Pancreas (tissue), 10 donors: ENCODE measurements around the gene LSM11. TPM values are rescaled to one million over a fixed set of nuclear protein-coding genes. Genes with fewer than 3 reads are reported as not detected.

Experiments
- ATAC-seq, 4 donors: fragments of 200-7000 bp; cut with Tn5 transposase; one replicate each; pipeline versions ENCODE4 v1.8.0 to v1.9.1; 2020; ENCODE audit warnings: mild to moderate bottlenecking in 4 of 4, moderate library complexity in 4 of 4
- DNase-seq, 6 donors: peaks; one replicate each; pipeline ENCODE4 v3.0.0-alpha.2; 2020
- FAIRE-seq: peaks from 2 replicates; lab custom pipeline; 2012; peaks lifted over from hg19 to GRCh38; lab: Jason Lieb, UNC
- H3K27ac ChIP-seq, 4 donors: fragments of 200-600 bp; sonication (generic); 1 replicate in 3 of 4; 2 replicates in 1 of 4; pipeline versions ENCODE4 v1.5.0 to v1.8.0; 2020
- H3K27me3 ChIP-seq, 4 donors: fragments of 200-600 bp; one replicate each; pipeline ENCODE4 v1.8.0; 2021
- H3K36me3 ChIP-seq, 3 donors: fragments of 200-600 bp; sonication (generic) in 1 of 3; one replicate each; pipeline versions ENCODE4 v1.5.0 to v1.8.0; 2020 to 2021
- H3K4me1 ChIP-seq, 3 donors: fragments of 200-600 bp; one replicate each; pipeline ENCODE4 v1.8.0; 2021
- H3K4me3 ChIP-seq, 4 donors: fragments of 200-600 bp; sonication (generic) in 2 of 4; one replicate each; pipeline versions ENCODE4 v1.5.0 to v1.8.0; 2020 to 2021
- H3K9me3 ChIP-seq, 4 donors: fragments of 200-600 bp; one replicate each; pipeline ENCODE4 v1.8.0; 2021
- WGBS, 2 donors: extraction: QIAGEN DNeasy Blood & Tissue Kit; methylation state at CpG; one replicate each; pipeline ENCODE4 v1.1.7; 2013; 5-methylcytosine and 5-hydroxymethylcytosine counted together
- intact Hi-C, 3 donors: fragments of 100-400 bp; cut with DNase I; formaldehyde crosslinking; loops; one replicate each; pipeline versions ENCODE4 v1.11.1 to v1.14.2; 2022
- polyA plus RNA-seq, 2 donors: library from polyadenylated mRNA; stranded (reverse); fragments of 200-250 nt; gene quantifications; one replicate each; pipeline ENCODE4 v1.2.3, GENCODE V29; 2013
- total RNA-seq, 6 donors: library from RNA; stranded (reverse); fragmentation: NEBNext Ultra II Directional in 4 of 6; extraction: Animal tissue kit (Norgen Biotek cat#: 25700) in 4 of 6; gene quantifications; one replicate each; pipeline versions ENCODE4 v1.2.1 to v1.2.4, GENCODE V29; 2021 to 2023
- TF ChIP-seq, protein P1 (sequence below), 4 donors: fragments of 200-600 bp; sonication (generic) in 3 of 4; IDR thresholded peaks; one replicate each; pipeline versions ENCODE4 v1.5.0 to v1.8.0; 2021; ENCODE audit warnings: antibody characterized with exemption in 4 of 4
- donor health status: healthy with polysubstance abuse.
- donor health status: DM: no; HTN: no; CAD: no; lungs with moderate emphysema.
- donor health status: DM: no; HTN: no; CAD: no.
- donor health status: control.
- donor health status: control.
- donor health status: Bipolar disorder and iron deficiency.
- donor health status: DM: yes; HTN: yes; CAD: no.
- donor health status: DM: no; HTN: no; CAD: no.
- donor health status: DM: no; HTN: no; CAD: no.
- donor health status: DM: yes; HTN: yes; CAD: no.

Gene LSM11
- total and polyA plus RNA-seq, 8 donors = 0.57 to 2.7 (median 1.6) TPM

- Histone ChIP-seq H3K27me3 (no peaks in the 10 kb centered on the region), H3K36me3 (no peaks in the 10 kb centered on the region), H3K4me1 (no peaks in the 10 kb centered on the region), H3K9me3 (no peaks in the 10 kb centered on the region), H3K27ac (no peak overlapping the region), H3K4me3 (no peak overlapping the region)
- TF ChIP-seq, protein P1, sequence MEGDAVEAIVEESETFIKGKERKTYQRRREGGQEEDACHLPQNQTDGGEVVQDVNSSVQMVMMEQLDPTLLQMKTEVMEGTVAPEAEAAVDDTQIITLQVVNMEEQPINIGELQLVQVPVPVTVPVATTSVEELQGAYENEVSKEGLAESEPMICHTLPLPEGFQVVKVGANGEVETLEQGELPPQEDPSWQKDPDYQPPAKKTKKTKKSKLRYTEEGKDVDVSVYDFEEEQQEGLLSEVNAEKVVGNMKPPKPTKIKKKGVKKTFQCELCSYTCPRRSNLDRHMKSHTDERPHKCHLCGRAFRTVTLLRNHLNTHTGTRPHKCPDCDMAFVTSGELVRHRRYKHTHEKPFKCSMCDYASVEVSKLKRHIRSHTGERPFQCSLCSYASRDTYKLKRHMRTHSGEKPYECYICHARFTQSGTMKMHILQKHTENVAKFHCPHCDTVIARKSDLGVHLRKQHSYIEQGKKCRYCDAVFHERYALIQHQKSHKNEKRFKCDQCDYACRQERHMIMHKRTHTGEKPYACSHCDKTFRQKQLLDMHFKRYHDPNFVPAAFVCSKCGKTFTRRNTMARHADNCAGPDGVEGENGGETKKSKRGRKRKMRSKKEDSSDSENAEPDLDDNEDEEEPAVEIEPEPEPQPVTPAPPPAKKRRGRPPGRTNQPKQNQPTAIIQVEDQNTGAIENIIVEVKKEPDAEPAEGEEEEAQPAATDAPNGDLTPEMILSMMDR (IDR thresholded peaks at IDR 0.05) = no peak
- FAIRE-seq (no peak), ATAC-seq (no peak), DNase-seq (no peak)
- WGBS, 2 donors = 63 to 68% methylated on average over 8 of the region's 8 CpGs
- intact Hi-C loops = no loop called here
Observed at GRCh38 chr5:157778121-157778805, 34.8 kb downstream of the LSM11 start.

GRCh38 chr5:157779221-157779620 lies 35.7 kb downstream of the LSM11 start:
- intact Hi-C loops = no loop called here
- Histone ChIP-seq H3K9me3 (no peaks in the 10 kb centered on the region), H3K27ac (no peak overlapping the region), H3K27me3 (no peaks in the 10 kb centered on the region), H3K36me3 (no peaks in the 10 kb centered on the region), H3K4me1 (no peaks in the 10 kb centered on the region), H3K4me3 (no peak overlapping the region)
- 68 to 74% methylated on average over 6 of the region's 6 CpGs for WGBS, 2 donors
- no peak for DNase-seq
- TF ChIP-seq, protein P1 (IDR thresholded peaks at IDR 0.05) = no peak
- ATAC-seq = no peak
- FAIRE-seq = no peak

DNA sequence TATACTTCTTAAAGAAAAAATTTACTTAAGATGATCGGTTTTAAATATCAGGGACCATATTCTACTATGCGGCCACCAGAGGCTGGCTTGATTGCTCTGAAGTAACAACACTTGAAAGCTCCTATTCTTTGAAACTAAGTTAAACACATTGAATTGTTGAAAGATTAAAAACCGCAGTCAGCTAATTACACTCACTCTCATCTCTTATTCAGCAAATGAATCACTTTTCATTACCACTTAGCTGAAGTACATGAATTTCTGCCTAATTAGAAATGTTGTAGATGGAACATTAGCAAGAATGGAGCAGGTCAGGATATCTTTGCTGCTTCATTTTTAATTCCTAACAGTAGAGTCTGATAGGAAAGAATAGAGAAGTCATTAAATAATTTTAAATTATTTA lies 42.3 kb downstream of the LSM11 start:
- TF ChIP-seq, protein P1 (IDR thresholded peaks at IDR 0.05) = no peak
- WGBS, 2 donors = 93 to 94% methylated on average over 3 of the region's 3 CpGs
- Histone ChIP-seq H3K9me3 (no peaks in the 10 kb centered on the region), H3K4me1 (peaks cover 0 to 2% (median 0%) of the 10 kb centered on the region in 3 donors), H3K27ac (no peak overlapping the region), H3K27me3 (no peaks in the 10 kb centered on the region), H3K36me3 (peaks cover 0 to 16% (median under 1%) of the 10 kb centered on the region in 3 donors), H3K4me3 (no peak overlapping the region)
- intact Hi-C loops = no loop called here
- no peak for ATAC-seq
- DNase-seq = no peak
- peak; percentile 60 for FAIRE-seq

- H3K9me3 ChIP-seq = no peaks in the 10 kb centered on the region
- H3K4me3 ChIP-seq = no peak overlapping the region
- ATAC-seq (no peak), DNase-seq (no peak), FAIRE-seq (no peak)
- intact Hi-C loops = no loop called here
- no peaks in the 10 kb centered on the region for H3K4me1 ChIP-seq
- H3K27ac ChIP-seq = no peak overlapping the region
- H3K36me3 ChIP-seq = peaks cover 0 to 45% (median 12%) of the 10 kb centered on the region in 3 donors
- TF ChIP-seq, protein P1 (IDR thresholded peaks at IDR 0.05) = no peak
- H3K27me3 ChIP-seq = no peaks in the 10 kb centered on the region
- 71 to 72% methylated on average over 4 of the region's 4 CpGs for WGBS, 2 donors
Observed at GRCh38 chr5:157793301-157793700, 49.8 kb downstream of the LSM11 start.

- no peak overlapping the region for H3K27ac ChIP-seq
- H3K4me3 ChIP-seq = no peak overlapping the region
- no peaks in the 10 kb centered on the region for H3K4me1 ChIP-seq
- no peaks in the 10 kb centered on the region for H3K9me3 ChIP-seq
- peaks cover 0 to 33% (median under 1%) of the 10 kb centered on the region in 3 donors for H3K36me3 ChIP-seq
- 92 to 100% methylated on average over 1 of the region's 1 CpG for WGBS, 2 donors
- no peak for ATAC-seq
- intact Hi-C loops = no loop called here
- FAIRE-seq = no peak
- no peak for DNase-seq
- TF ChIP-seq, protein P1 (IDR thresholded peaks at IDR 0.05) = no peak
- H3K27me3 ChIP-seq = no peaks in the 10 kb centered on the region
Observed at GRCh38 chr5:157799578-157799977, 56.1 kb downstream of the LSM11 start.
